WI38 (cell line): ENCODE data around the gene PTP4A2.

Experiments
- H3K4me3 ChIP-seq: 2 replicates; pipeline ENCODE4 v1.5.1; 2011; ENCODE audit warnings: low read depth, mild to moderate bottlenecking, control low read depth, low read length
- CTCF ChIP-seq: IDR thresholded peaks from 2 replicates; pipeline ENCODE4 v1.5.1; 2012; ENCODE audit warnings: low read depth, mild to moderate bottlenecking, control low read depth, low read length

The PTP4A2 gene

GRCh38 chr1:31861346-31861745, 76.8 kb downstream of the PTP4A2 start:
- no peak for TF ChIP-seq CTCF

GRCh38 chr1:31860581-31860980, 77.6 kb downstream of the PTP4A2 start:
- TF ChIP-seq CTCF: no peak
- H3K4me3 ChIP-seq: no peak overlapping the region

More at GRCh38 chr1:31861346-31861745, 76.8 kb downstream of the PTP4A2 start:
- H3K4me3 ChIP-seq: no peak overlapping the region

GRCh38 chr1:31859719-31860118, 78.4 kb downstream of the PTP4A2 start:
- H3K4me3 ChIP-seq: no peak overlapping the region
- no peak for TF ChIP-seq CTCF

- H3K4me3 ChIP-seq: no peak overlapping the region
- TF ChIP-seq CTCF: no peak
These were observed 79.1 kb downstream of the PTP4A2 start for GRCh38 chr1:31859044-31859443.

- H3K4me3 ChIP-seq: no peak overlapping the region
- TF ChIP-seq CTCF: no peak
These were observed 80.3 kb downstream of the PTP4A2 start for GRCh38 chr1:31857863-31858262.
